H1 (cell line): ENCODE measurements around the gene SCAMP5. TPM values are rescaled to one million over a fixed set of nuclear protein-coding genes. Genes with fewer than 3 reads are reported as not detected.

Experiments
- CBX8 ChIP-seq: fragments of 300-800, 300-1000 bp; sonication (generic); IDR thresholded peaks from 2 replicates; pipeline ENCODE4 v1.7.1; 2016; ENCODE audit warnings: low read depth, low read length, borderline replicate concordance
- EGR1 ChIP-seq: IDR thresholded peaks from 2 replicates; pipeline ENCODE4 v1.6.1; 2011; ENCODE audit warnings: low read depth, low read length, borderline replicate concordance
- HDAC6 ChIP-seq: IDR thresholded peaks from one replicate; pipeline ENCODE4 v1.7.1; 2012; ENCODE audit warnings: low read depth, mild to moderate bottlenecking, inconsistent platforms, low read length, moderate library complexity
- SIX5 ChIP-seq: IDR thresholded peaks from 2 replicates; pipeline ENCODE4 v1.6.1; 2011; ENCODE audit warnings: mild to moderate bottlenecking, low read depth, low read length
- SRF ChIP-seq: IDR thresholded peaks from 2 replicates; pipeline ENCODE4 v1.6.1; 2011; ENCODE audit warnings: mild to moderate bottlenecking, low read depth, low read length, moderate library complexity
- TAF1 ChIP-seq: IDR thresholded peaks from 2 replicates; pipeline ENCODE4 v1.6.1; 2011; ENCODE audit warnings: mild to moderate bottlenecking, low read depth, low read length
- TBP ChIP-seq: IDR thresholded peaks from 2 replicates; pipeline ENCODE4 v1.6.1; 2011; ENCODE audit warnings: low read depth, low read length, improper control_type of control experiment
- YY1 ChIP-seq: IDR thresholded peaks from 2 replicates; pipeline ENCODE4 v1.6.1; 2011; ENCODE audit warnings: low read depth, mild to moderate bottlenecking, low read length
- polyA plus RNA-seq, 7 experiments: library from polyadenylated mRNA; depleted of rRNA in 3 of 7; stranded (reverse) in 5 of 7; unstranded in 2 of 7; fragments of >200 nt in 5 of 7; fragments of 200-250 nt in 2 of 7; gene quantifications; 1 replicate in 5 of 7; 2 replicates in 1 of 7; 4 replicates in 1 of 7; pipeline versions ENCODE4 v1.2.1 to v1.2.3, GENCODE V29; 2011 to 2013; ENCODE audit warnings: missing spikeins in 2 of 7, mixed read lengths in 2 of 7
- total RNA-seq: library from RNA; stranded (reverse); fragmentation: NEBNext Ultra II Directional; extraction: Animal tissue kit (Norgen Biotek cat#: 25700); gene quantifications from 2 replicates; pipeline ENCODE4 v1.2.1, GENCODE V29; 2021

The SCAMP5 gene
- total and polyA plus RNA-seq, 2 of the 8 experiments (the other 6 are each of a cell fraction or from before 2014, with no cell fraction given) = 55.4 to 94.7 TPM

DNA sequence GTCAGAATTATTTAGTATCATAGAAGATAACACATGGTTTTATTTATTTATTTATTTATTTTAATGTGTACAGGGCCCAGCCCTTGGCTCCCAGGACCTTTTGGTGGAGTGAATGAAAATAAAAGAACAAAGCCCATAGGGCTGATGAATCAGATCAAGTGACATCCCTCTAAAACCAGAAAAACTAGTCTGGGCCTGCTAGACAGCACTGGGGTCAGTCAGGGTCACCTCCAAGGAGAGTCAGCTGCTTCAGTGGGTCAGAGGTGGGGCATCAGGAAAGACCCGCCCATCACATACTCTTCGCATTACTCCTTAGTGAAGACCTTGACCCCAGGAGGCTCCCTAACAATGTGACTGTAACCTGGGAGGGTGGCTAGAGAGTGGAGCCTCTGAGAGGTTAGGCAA lies 40.9 kb downstream of the SCAMP5 start (continued):
- no peak for TF ChIP-seq SRF
- TF ChIP-seq TBP = no peak
- no peak for TF ChIP-seq SIX5
- TF ChIP-seq HDAC6 = no peak
- no peak for TF ChIP-seq EGR1
- no peak for TF ChIP-seq CBX8
- TF ChIP-seq YY1 = no peak
- TF ChIP-seq TAF1 = no peak
